GM23248 (cell line): ENCODE data around the gene NSD1.

Experiments used
- EZH2 ChIP-seq: fragments of 200-600 bp; sonication (generic); IDR thresholded peaks from 2 replicates; pipeline ENCODE4 v1.6.1; 2018; ENCODE audit warnings: antibody characterized with exemption, mild to moderate bottlenecking; ENCODE audit not compliant: insufficient read depth, poor library complexity, severe bottlenecking
- EZH2phosphoT487 ChIP-seq: fragments of 200-600 bp; sonication (generic); IDR thresholded peaks from 2 replicates; pipeline ENCODE4 v1.6.1; 2018; ENCODE audit warnings: antibody characterized with exemption, moderate library complexity, mild to moderate bottlenecking, low read depth; ENCODE audit not compliant: insufficient read depth

DNA sequence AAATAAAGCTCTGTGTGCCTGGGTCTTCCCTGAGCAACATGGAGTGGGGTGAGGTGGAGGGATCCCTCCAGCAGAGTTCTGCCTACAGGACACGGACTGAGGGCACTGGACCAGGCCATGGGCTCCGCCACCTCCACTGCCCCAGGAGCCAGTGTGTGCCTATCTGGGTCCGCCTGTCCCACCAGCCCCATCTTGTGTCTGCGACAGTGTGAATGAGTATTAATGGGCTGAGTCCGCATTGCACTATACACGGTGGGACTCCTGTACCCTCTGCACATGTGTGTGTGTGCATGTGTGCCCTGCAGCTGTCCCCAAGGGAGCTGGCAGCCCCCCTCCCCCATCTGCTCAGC, 35.5 kb upstream of the NSD1 start:
- no peak for TF ChIP-seq EZH2phosphoT487
- TF ChIP-seq EZH2: no peak
